Measurements from ENCODE around the gene SORBS1.
A peak's percentile ranks its signal among the peaks of the same experiment; 100 is the strongest.

The SORBS1 gene

GRCh38 chr10:95434583-95434982 is 126.6 kb downstream of the SORBS1 start:
- Mint-ChIP-seq H3K4me3 (no peak overlapping the region), H3K9me3 (no peaks in the 10 kb centered on the region), H3K27me3 (no peaks in the 10 kb centered on the region)

GRCh38 chr10:95431900-95432342 is 129.2 kb downstream of the SORBS1 start:
- Mint-ChIP-seq H3K36me3 (ENCODE audit: low read depth) (no peaks in the 10 kb centered on the region), H3K9me3 (no peaks in the 10 kb centered on the region), H3K4me1 (ENCODE audit: low read depth) (no peaks in the 10 kb centered on the region), H3K27me3 (no peaks in the 10 kb centered on the region), H3K27ac (no peak overlapping the region), H3K4me3 (no peak overlapping the region)
- no peak for DNase-seq

More at GRCh38 chr10:95434583-95434982, 126.6 kb downstream of the SORBS1 start:
- H3K36me3 Mint-ChIP-seq (ENCODE audit: low read depth): no peaks in the 10 kb centered on the region
- DNase-seq: no peak
- H3K4me1 Mint-ChIP-seq (ENCODE audit: low read depth): no peaks in the 10 kb centered on the region
- H3K27ac Mint-ChIP-seq: no peak overlapping the region

- H3K27me3 Mint-ChIP-seq: no peaks in the 10 kb centered on the region
- peak; percentile 40 for DNase-seq
Observed at GRCh38 chr10:95430231-95430951, 130.8 kb downstream of the SORBS1 start.

GRCh38 chr10:95429639-95430038 is 131.5 kb downstream of the SORBS1 start:
- Mint-ChIP-seq H3K27me3 (no peaks in the 10 kb centered on the region), H3K9me3 (no peaks in the 10 kb centered on the region), H3K36me3 (ENCODE audit: low read depth) (no peaks in the 10 kb centered on the region), H3K4me3 (no peak overlapping the region), H3K4me1 (ENCODE audit: low read depth) (no peaks in the 10 kb centered on the region), H3K27ac (no peak overlapping the region)
- DNase-seq: no peak

More at GRCh38 chr10:95430231-95430951, 130.8 kb downstream of the SORBS1 start:
- no peaks in the 10 kb centered on the region for H3K4me1 Mint-ChIP-seq (ENCODE audit: low read depth)
- no peak overlapping the region for H3K4me3 Mint-ChIP-seq
- H3K36me3 Mint-ChIP-seq (ENCODE audit: low read depth): no peaks in the 10 kb centered on the region
- no peak overlapping the region for H3K27ac Mint-ChIP-seq
- no peaks in the 10 kb centered on the region for H3K9me3 Mint-ChIP-seq

GRCh38 chr10:95428701-95429100 is 132.5 kb downstream of the SORBS1 start:
- H3K36me3 Mint-ChIP-seq (ENCODE audit: low read depth): no peaks in the 10 kb centered on the region
- H3K27me3 Mint-ChIP-seq: no peaks in the 10 kb centered on the region
- H3K9me3 Mint-ChIP-seq: no peaks in the 10 kb centered on the region
- H3K4me1 Mint-ChIP-seq (ENCODE audit: low read depth): no peaks in the 10 kb centered on the region
- no peak overlapping the region for H3K27ac Mint-ChIP-seq
- H3K4me3 Mint-ChIP-seq: no peak overlapping the region
- no peak for DNase-seq

- Mint-ChIP-seq H3K27ac (no peak overlapping the region), H3K4me3 (no peak overlapping the region), H3K4me1 (ENCODE audit: low read depth) (no peaks in the 10 kb centered on the region), H3K36me3 (ENCODE audit: low read depth) (no peaks in the 10 kb centered on the region), H3K27me3 (no peaks in the 10 kb centered on the region), H3K9me3 (no peaks in the 10 kb centered on the region)
- no peak for DNase-seq
Observed at GRCh38 chr10:95426482-95426881, 134.7 kb downstream of the SORBS1 start.

GRCh38 chr10:95425592-95426465 is 135.3 kb downstream of the SORBS1 start:
- Mint-ChIP-seq H3K4me1 (ENCODE audit: low read depth) (no peaks in the 10 kb centered on the region), H3K27ac (no peak overlapping the region), H3K9me3 (no peaks in the 10 kb centered on the region), H3K27me3 (no peaks in the 10 kb centered on the region), H3K36me3 (ENCODE audit: low read depth) (no peaks in the 10 kb centered on the region), H3K4me3 (no peak overlapping the region)
- no peak for DNase-seq

GRCh38 chr10:95423164-95424005 is 137.8 kb downstream of the SORBS1 start:
- Mint-ChIP-seq H3K36me3 (ENCODE audit: low read depth) (no peaks in the 10 kb centered on the region), H3K27ac (no peak overlapping the region), H3K4me3 (no peak overlapping the region), H3K9me3 (no peaks in the 10 kb centered on the region), H3K4me1 (ENCODE audit: low read depth) (no peaks in the 10 kb centered on the region), H3K27me3 (no peaks in the 10 kb centered on the region)
- no peak for DNase-seq

- no peak overlapping the region for H3K4me3 Mint-ChIP-seq
- H3K27ac Mint-ChIP-seq: no peak overlapping the region
Observed at GRCh38 chr10:95422233-95422632, 138.9 kb downstream of the SORBS1 start.

GRCh38 chr10:95421782-95422181 is 139.4 kb downstream of the SORBS1 start:
- no peaks in the 10 kb centered on the region for H3K27me3 Mint-ChIP-seq
- H3K4me3 Mint-ChIP-seq: no peak overlapping the region
- H3K4me1 Mint-ChIP-seq (ENCODE audit: low read depth): no peaks in the 10 kb centered on the region
- no peaks in the 10 kb centered on the region for H3K36me3 Mint-ChIP-seq (ENCODE audit: low read depth)
- DNase-seq: no peak
- H3K27ac Mint-ChIP-seq: no peak overlapping the region
- H3K9me3 Mint-ChIP-seq: no peaks in the 10 kb centered on the region

More at GRCh38 chr10:95422233-95422632, 138.9 kb downstream of the SORBS1 start:
- Mint-ChIP-seq H3K27me3 (no peaks in the 10 kb centered on the region), H3K4me1 (ENCODE audit: low read depth) (no peaks in the 10 kb centered on the region), H3K36me3 (ENCODE audit: low read depth) (no peaks in the 10 kb centered on the region), H3K9me3 (no peaks in the 10 kb centered on the region)
- DNase-seq: no peak

- no peaks in the 10 kb centered on the region for H3K27me3 Mint-ChIP-seq
Observed at GRCh38 chr10:95419399-95419798, 141.8 kb downstream of the SORBS1 start.

GRCh38 chr10:95416973-95417372 is 144.2 kb downstream of the SORBS1 start:
- DNase-seq: no peak
- H3K27me3 Mint-ChIP-seq: no peaks in the 10 kb centered on the region
- H3K9me3 Mint-ChIP-seq: no peaks in the 10 kb centered on the region

More at GRCh38 chr10:95419399-95419798, 141.8 kb downstream of the SORBS1 start:
- DNase-seq: no peak
- H3K9me3 Mint-ChIP-seq: no peaks in the 10 kb centered on the region
- no peaks in the 10 kb centered on the region for H3K36me3 Mint-ChIP-seq (ENCODE audit: low read depth)
- H3K27ac Mint-ChIP-seq: no peak overlapping the region
- H3K4me3 Mint-ChIP-seq: no peak overlapping the region
- H3K4me1 Mint-ChIP-seq (ENCODE audit: low read depth): no peaks in the 10 kb centered on the region

GRCh38 chr10:95416270-95416669 is 144.9 kb downstream of the SORBS1 start:
- Mint-ChIP-seq H3K9me3 (no peaks in the 10 kb centered on the region), H3K27me3 (no peaks in the 10 kb centered on the region), H3K27ac (no peak overlapping the region), H3K4me3 (no peak overlapping the region), H3K4me1 (ENCODE audit: low read depth) (no peaks in the 10 kb centered on the region), H3K36me3 (ENCODE audit: low read depth) (no peaks in the 10 kb centered on the region)
- DNase-seq: no peak

More at GRCh38 chr10:95416973-95417372, 144.2 kb downstream of the SORBS1 start:
- Mint-ChIP-seq H3K4me1 (ENCODE audit: low read depth) (no peaks in the 10 kb centered on the region), H3K27ac (no peak overlapping the region), H3K36me3 (ENCODE audit: low read depth) (no peaks in the 10 kb centered on the region), H3K4me3 (no peak overlapping the region)

- Mint-ChIP-seq H3K36me3 (ENCODE audit: low read depth) (no peaks in the 10 kb centered on the region), H3K27ac (no peak overlapping the region), H3K4me1 (ENCODE audit: low read depth) (no peaks in the 10 kb centered on the region), H3K9me3 (no peaks in the 10 kb centered on the region), H3K27me3 (no peaks in the 10 kb centered on the region), H3K4me3 (no peak overlapping the region)
- DNase-seq: no peak
Observed at GRCh38 chr10:95415621-95416031, 145.5 kb downstream of the SORBS1 start.
